GM12878 (cell line): ENCODE results near the gene BANP.

ENCODE experiments used
- CBX3 ChIP-seq: fragments of 200-600 bp; sonication (generic); IDR thresholded peaks from 2 replicates; pipeline ENCODE4 v1.6.1; 2016; ENCODE audit warnings: low read depth, borderline replicate concordance
- EP300 ChIP-seq, 2 experiments: fragments of 150-350 bp in 1 of 2; IDR thresholded peaks; 2 replicates each; pipeline ENCODE4 v1.6.1; 2011 to 2012; ENCODE audit warnings: low read depth in 2 of 2, low read length in 2 of 2, borderline replicate concordance in 1 of 2, improper control_type of control experiment in 1 of 2, inconsistent platforms in 1 of 2; ENCODE audit not compliant: control insufficient read depth in 1 of 2
- EZH2 ChIP-seq: IDR thresholded peaks from 2 replicates; pipeline ENCODE4 v1.6.1; 2012; ENCODE audit warnings: low read depth, mild to moderate bottlenecking, control low read depth, inconsistent platforms, low read length, borderline replicate concordance; ENCODE audit not compliant: control insufficient read depth
- FOXM1 ChIP-seq: IDR thresholded peaks from 2 replicates; pipeline ENCODE4 v1.6.1; 2012; ENCODE audit warnings: low read depth, mild to moderate bottlenecking, inconsistent platforms, low read length, moderate library complexity
- MTA2 ChIP-seq: fragments of 450-650 bp; IDR thresholded peaks from 2 replicates; pipeline ENCODE4 v1.6.1; 2016; ENCODE audit warnings: low read depth, mild to moderate bottlenecking, moderate library complexity
- MTA3 ChIP-seq: IDR thresholded peaks from 2 replicates; pipeline ENCODE4 v1.6.1; 2012; ENCODE audit warnings: low read length, inconsistent platforms, borderline replicate concordance
- POLR2A ChIP-seq: IDR thresholded peaks from 2 replicates; pipeline ENCODE4 v1.6.1; 2011; ENCODE audit warnings: low read depth, mild to moderate bottlenecking, low read length
- SMC3 ChIP-seq: IDR thresholded peaks from 2 replicates; pipeline ENCODE4 v1.6.1; 2011; ENCODE audit warnings: low read length, improper control_type of control experiment, borderline replicate concordance
- SUZ12 ChIP-seq: fragments of 200-600 bp; sonication (generic); IDR thresholded peaks from one replicate; pipeline ENCODE4 v1.6.1; 2018; ENCODE audit warnings: antibody characterized with exemption, mild to moderate bottlenecking; ENCODE audit not compliant: unreplicated experiment
- TCF7 ChIP-seq: IDR thresholded peaks from 2 replicates; pipeline ENCODE4 v1.6.1; 2014; ENCODE audit warnings: antibody characterized with exemption, borderline replicate concordance
- YBX1 ChIP-seq: fragments of 450-650 bp; IDR thresholded peaks from 2 replicates; pipeline ENCODE4 v1.6.1; 2016; ENCODE audit warnings: antibody characterized with exemption
- TF ChIP-seq, protein P1 (sequence below), 3 experiments: IDR thresholded peaks in 2 of 3; conservative IDR thresholded peaks in 1 of 3; 2 replicates each; pipeline ENCODE4 v1.5.1; 2011; ENCODE audit warnings: low read depth in 3 of 3, low read length in 3 of 3, mild to moderate bottlenecking in 3 of 3, control low read depth in 2 of 3, moderate library complexity in 2 of 3, inconsistent platforms in 1 of 3, mixed read lengths in 1 of 3; ENCODE audit not compliant: control insufficient read depth in 2 of 3, insufficient read depth in 1 of 3; ENCODE audit errors: extremely low read depth in 1 of 3

DNA sequence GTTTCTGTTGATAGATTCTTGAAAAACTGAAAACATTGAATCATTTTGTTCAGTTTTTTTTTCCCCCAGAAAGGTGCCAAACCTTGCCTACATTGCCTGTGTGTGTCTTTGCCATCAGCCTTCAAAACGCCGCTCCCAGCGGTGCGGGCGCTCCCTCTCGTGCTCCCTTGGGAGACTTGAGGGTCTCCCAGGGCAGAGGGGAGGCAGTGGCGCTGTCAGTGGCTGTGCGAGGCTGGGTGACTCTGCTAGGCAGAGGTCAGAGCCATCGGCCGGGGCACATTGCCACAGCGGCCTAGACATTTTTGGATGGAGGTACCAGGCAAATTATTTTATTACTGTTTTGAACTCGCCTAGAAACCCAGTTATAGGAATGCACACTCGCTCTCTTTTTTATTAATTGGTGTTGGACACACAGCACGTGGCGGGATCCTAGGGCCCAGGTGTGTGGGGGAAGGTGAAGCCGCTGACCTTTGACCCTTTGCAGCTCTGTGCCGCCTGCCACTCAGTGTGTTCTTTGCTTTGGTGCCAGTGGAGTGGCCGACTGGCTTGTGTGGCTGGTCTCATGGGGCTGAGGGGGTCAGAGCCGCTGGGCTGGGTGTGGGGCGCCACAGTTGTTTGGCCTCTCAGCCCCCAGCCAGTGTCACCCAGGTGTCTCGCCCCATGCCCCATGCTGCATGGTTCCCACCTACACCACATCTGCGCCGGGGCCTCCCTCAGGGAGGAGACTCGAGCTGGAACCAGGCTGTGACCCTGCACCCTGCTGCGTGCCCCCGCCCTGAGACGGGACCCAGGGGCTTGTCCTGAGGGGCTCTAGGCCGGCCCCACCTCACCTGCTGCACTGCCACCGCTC lies 115.7 kb downstream of the BANP start:
- TF ChIP-seq POLR2A (no peak), EP300 (IDR thresholded peaks at IDR 0.05; ENCODE audit: borderline replicate concordance in 1 of 2, control insufficient read depth in 1 of 2, low read depth in 2 of 2, low read length in 2 of 2) (no peak), YBX1 (no peak), TCF7 (no peak), MTA3 (no peak), MTA2 (no peak), SUZ12 (no peak), EZH2 (no peak), FOXM1 (no peak), CBX3 (no peak), SMC3 (no peak)
- TF ChIP-seq, protein P1, sequence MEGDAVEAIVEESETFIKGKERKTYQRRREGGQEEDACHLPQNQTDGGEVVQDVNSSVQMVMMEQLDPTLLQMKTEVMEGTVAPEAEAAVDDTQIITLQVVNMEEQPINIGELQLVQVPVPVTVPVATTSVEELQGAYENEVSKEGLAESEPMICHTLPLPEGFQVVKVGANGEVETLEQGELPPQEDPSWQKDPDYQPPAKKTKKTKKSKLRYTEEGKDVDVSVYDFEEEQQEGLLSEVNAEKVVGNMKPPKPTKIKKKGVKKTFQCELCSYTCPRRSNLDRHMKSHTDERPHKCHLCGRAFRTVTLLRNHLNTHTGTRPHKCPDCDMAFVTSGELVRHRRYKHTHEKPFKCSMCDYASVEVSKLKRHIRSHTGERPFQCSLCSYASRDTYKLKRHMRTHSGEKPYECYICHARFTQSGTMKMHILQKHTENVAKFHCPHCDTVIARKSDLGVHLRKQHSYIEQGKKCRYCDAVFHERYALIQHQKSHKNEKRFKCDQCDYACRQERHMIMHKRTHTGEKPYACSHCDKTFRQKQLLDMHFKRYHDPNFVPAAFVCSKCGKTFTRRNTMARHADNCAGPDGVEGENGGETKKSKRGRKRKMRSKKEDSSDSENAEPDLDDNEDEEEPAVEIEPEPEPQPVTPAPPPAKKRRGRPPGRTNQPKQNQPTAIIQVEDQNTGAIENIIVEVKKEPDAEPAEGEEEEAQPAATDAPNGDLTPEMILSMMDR (IDR thresholded peaks at IDR 0.05 in 2 of 3, conservative IDR thresholded peaks at IDR 0.05 in 1 of 3; ENCODE audit: control insufficient read depth in 2 of 3, extremely low read depth in 1 of 3, insufficient read depth in 1 of 3, low read depth in 3 of 3, low read length in 3 of 3) = no peak
